RWPE2 (cell line): ENCODE measurements around the gene POFUT2.

Source experiments
- ATAC-seq: fragments of 200-7000 bp; cut with Tn5 transposase; 3 replicates; pipeline ENCODE4 v1.9.1; 2021; ENCODE audit warnings: low read depth
- DNase-seq: peaks from one replicate; pipeline ENCODE4 v3.0.0-alpha.2; 2020; ENCODE audit warnings: low spot score
- H3K27ac ChIP-seq: fragments of 450-650 bp; 2 replicates; pipeline ENCODE4 v1.5.1; 2017; ENCODE audit warnings: mild to moderate bottlenecking; ENCODE audit not compliant: poor library complexity, severe bottlenecking
- H3K27me3 ChIP-seq: fragments of 250-450 bp; sonication (Bioruptor Pico); 2 replicates; pipeline ENCODE4 v1.5.1; 2021; ENCODE audit warnings: mild to moderate bottlenecking, moderate library complexity; ENCODE audit not compliant: insufficient read depth, poor library complexity, severe bottlenecking
- H3K36me3 ChIP-seq: fragments of 250-450 bp; sonication (Bioruptor Pico); 2 replicates; pipeline ENCODE4 v1.5.1; 2020; ENCODE audit warnings: low read depth, mild to moderate bottlenecking, moderate library complexity
- H3K4me1 ChIP-seq: fragments of 250-450 bp; sonication (Bioruptor Pico); 2 replicates; pipeline ENCODE4 v1.5.1; 2021; ENCODE audit warnings: mild to moderate bottlenecking, moderate library complexity; ENCODE audit not compliant: insufficient read depth, poor library complexity, severe bottlenecking
- H3K4me3 ChIP-seq: fragments of 250-450 bp; sonication (Bioruptor Pico); 2 replicates; pipeline ENCODE4 v1.5.1; 2021; ENCODE audit warnings: mild to moderate bottlenecking, moderate library complexity; ENCODE audit not compliant: severe bottlenecking
- H3K9me3 ChIP-seq: fragments of 250-450 bp; sonication (Bioruptor Pico); 2 replicates; pipeline ENCODE4 v1.5.1; 2021; ENCODE audit warnings: mild to moderate bottlenecking, moderate library complexity; ENCODE audit not compliant: severe bottlenecking
- TF ChIP-seq, protein P1 (sequence below): fragments of 450-650 bp; IDR thresholded peaks from one replicate; pipeline ENCODE4 v1.5.1; 2017; ENCODE audit warnings: mild to moderate bottlenecking, moderate library complexity; ENCODE audit not compliant: poor library complexity, severe bottlenecking

Gene POFUT2

DNA sequence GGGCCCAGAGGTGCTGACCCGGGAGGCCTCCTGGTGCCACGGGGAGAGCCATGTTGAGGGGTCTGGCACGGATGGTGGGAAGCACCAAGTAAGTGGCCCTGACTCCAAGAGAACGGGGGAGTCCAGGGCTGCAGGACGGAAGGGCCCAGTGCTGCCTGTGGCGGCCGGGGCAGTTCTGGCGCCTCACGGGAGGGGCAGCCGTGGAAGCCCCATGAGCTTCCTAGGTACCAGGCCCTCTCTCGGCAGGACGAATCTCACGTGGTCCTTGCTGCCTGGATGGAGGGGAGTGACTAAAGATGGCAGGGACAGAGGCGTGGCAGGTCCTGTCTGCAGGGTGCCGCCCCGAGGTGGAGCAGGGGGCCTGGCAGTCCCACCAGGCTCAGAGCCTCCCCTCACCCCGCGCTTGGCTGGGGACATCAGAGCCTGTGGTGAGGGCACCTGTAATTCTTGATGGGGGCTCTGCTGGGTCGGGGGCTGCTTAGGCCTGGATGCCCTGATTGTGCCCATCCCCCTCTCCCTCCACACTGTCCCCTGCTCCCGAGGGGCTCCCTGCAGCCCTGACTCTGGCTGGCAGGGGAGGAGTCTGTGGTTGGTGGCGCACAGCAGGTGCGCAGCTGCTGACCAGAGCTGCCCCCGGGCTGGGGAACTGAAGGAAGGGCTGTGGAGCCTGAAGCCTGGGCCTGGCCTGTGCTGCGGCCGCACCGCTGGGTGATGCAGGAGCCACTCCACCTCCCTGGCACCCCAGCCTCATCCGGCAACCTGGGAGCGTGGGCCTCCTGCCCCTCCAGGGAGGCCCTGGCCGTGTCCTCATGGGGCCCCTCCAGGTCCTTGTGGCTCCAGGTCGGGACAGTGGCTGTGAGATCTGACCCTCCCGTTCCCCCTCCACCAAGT is 31.4 kb downstream of the POFUT2 start:
- peaks cover 9% of the 10 kb centered on the region for H3K27me3 ChIP-seq
- peak; percentile 61 for DNase-seq
- TF ChIP-seq, protein P1, sequence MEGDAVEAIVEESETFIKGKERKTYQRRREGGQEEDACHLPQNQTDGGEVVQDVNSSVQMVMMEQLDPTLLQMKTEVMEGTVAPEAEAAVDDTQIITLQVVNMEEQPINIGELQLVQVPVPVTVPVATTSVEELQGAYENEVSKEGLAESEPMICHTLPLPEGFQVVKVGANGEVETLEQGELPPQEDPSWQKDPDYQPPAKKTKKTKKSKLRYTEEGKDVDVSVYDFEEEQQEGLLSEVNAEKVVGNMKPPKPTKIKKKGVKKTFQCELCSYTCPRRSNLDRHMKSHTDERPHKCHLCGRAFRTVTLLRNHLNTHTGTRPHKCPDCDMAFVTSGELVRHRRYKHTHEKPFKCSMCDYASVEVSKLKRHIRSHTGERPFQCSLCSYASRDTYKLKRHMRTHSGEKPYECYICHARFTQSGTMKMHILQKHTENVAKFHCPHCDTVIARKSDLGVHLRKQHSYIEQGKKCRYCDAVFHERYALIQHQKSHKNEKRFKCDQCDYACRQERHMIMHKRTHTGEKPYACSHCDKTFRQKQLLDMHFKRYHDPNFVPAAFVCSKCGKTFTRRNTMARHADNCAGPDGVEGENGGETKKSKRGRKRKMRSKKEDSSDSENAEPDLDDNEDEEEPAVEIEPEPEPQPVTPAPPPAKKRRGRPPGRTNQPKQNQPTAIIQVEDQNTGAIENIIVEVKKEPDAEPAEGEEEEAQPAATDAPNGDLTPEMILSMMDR: no peak
- no peaks in the 10 kb centered on the region for H3K36me3 ChIP-seq
- H3K4me3 ChIP-seq: no peak overlapping the region
- no peaks in the 10 kb centered on the region for H3K9me3 ChIP-seq
- ATAC-seq: no peak
- H3K27ac ChIP-seq: no peak overlapping the region
- no peaks in the 10 kb centered on the region for H3K4me1 ChIP-seq

DNA sequence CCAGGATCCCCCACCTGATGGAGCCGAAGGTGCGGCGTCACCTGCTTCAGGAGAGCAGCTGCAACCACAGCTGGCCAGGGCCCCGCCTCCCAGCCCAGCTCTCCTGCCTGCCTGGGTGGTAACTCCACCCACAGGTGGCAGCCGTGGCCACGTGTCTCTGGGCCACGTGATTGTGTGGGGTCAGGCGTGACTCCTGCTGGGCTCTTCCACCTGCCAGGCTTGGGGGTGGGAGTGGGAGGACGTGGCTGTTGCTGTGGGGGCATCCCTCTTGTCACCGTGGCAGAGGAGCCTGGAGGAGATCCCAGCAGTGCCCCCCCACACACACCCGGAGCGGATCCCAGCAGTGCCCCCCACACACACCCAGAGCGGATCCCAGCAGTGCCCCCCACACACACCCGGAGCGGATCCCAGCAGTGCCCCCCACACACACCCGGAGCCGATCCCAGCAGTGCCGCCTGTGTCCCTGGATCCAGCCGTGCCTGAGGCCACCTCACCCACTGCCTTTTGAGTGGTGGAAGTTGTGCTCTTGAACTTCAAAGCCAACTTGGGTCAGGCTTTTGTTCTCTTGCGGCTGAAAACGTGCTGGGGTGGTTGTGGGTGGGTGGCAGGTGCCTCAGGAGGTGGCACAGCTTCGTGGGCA is 32.2 kb downstream of the POFUT2 start:
- Histone ChIP-seq H3K4me1 (no peaks in the 10 kb centered on the region), H3K9me3 (no peaks in the 10 kb centered on the region), H3K27me3 (peaks cover 9% of the 10 kb centered on the region), H3K36me3 (no peaks in the 10 kb centered on the region), H3K4me3 (peak overlapping the region; percentile 14), H3K27ac (no peak overlapping the region)
- TF ChIP-seq, protein P1: no peak
- DNase-seq (peak; percentile 59), ATAC-seq (peak; percentile 60)

DNA sequence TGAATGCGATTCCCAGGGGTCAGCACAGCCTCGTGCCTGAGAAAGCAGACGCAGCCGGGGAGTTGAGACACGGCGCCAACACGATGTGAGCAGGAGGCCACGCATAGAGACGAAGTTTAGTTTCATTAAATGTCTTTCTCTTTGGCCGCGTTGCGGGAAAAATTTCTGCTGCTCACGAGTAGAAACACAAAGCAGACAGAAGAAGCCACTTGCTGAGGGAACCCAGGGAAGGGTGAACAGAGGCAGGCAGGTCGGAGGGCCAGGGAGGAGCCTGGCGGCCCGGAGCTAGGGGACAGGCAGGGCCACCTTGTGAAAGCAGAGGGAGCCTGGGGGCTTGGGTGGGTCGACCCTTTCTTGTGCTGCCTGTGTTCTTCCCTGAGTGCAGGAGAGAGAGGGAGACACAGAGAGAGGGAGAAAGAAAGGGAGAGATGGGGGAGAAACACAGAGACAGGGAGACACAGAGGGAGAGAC is 33.2 kb downstream of the POFUT2 start:
- no peaks in the 10 kb centered on the region for H3K4me1 ChIP-seq
- peaks cover 9% of the 10 kb centered on the region for H3K27me3 ChIP-seq
- DNase-seq (peak; percentile 28), ATAC-seq (no peak)
- H3K27ac ChIP-seq: no peak overlapping the region
- H3K9me3 ChIP-seq: no peaks in the 10 kb centered on the region
- H3K36me3 ChIP-seq: no peaks in the 10 kb centered on the region
- H3K4me3 ChIP-seq: no peak overlapping the region
- TF ChIP-seq, protein P1: no peak

DNA sequence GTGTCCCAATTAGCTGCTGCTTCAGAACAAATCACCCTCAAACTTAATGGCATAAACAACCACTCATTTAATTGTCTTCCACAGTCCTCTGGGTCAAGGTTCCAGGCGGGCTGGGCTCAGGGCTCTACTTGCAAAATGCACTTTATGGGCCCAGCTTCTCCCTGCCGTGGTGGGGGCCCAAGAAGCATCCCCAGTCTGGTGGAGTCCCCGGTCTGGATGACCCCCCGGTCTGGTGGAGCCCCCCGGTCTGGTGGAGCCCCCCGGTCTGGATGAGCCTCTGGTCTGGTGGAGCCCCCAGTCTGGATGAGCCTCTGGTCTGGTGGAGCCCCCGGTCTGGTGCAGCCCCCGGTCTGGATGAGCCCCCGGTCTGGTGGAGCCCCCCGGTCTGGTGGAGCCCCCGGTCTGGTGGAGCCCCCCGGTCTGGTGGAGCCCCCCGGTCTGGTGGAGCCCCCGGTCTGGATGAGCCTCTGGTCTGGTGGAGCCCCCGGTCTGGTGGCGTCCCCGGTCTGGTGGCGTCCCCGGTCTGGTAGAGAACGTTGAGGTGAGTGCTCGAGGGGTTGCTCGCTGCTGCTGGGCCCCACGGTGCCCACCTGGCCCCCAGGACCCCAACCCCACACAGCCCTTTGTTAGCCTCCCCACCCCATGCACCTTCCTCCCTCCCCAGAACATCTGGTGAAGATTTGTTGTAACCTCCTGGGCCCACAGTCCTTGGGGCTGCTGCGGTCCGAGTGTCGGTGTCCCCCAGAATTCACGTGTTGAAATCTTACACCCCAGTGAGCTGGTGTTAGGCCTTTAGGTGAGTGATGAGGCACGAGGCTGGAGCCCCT is 33.8 kb downstream of the POFUT2 start:
- no peaks in the 10 kb centered on the region for H3K9me3 ChIP-seq
- H3K27ac ChIP-seq: no peak overlapping the region
- H3K36me3 ChIP-seq: no peaks in the 10 kb centered on the region
- H3K27me3 ChIP-seq: peaks cover 9% of the 10 kb centered on the region
- no peak overlapping the region for H3K4me3 ChIP-seq
- no peaks in the 10 kb centered on the region for H3K4me1 ChIP-seq
- DNase-seq: peak; percentile 49
- TF ChIP-seq, protein P1: no peak
- no peak for ATAC-seq
